K562 (cell line): Measurements from ENCODE around the gene CXCL9. TPM values are rescaled to one million over a fixed set of nuclear protein-coding genes. Genes with fewer than 3 reads are reported as not detected.

Source experiments
- ATAC-seq: fragments of 200-7000 bp; cut with Tn5 transposase; 3 replicates; pipeline ENCODE4 v1.9.1; 2020; ENCODE audit warnings: moderate library complexity
- BruUV-seq: library from RNA; stranded (reverse); fragments of 400-500 nt; replicated peaks from 2 replicates; lab custom pipeline; 2021; lab: Mats Ljungman, UMichigan
- CTCF ChIA-PET: fragments of 300-600 bp; formaldehyde crosslinking; extraction: SDS; loops from one replicate; lab custom pipeline; 2021; ENCODE audit warnings: low intra/inter-chr PET ratio; lab: Yijun Ruan, JAX
- POLR2A ChIA-PET: fragments of 300-600, 350-650 bp; sonication (Branson Sonifier 250); formaldehyde crosslinking; extraction: SDS; loops from one replicate; lab custom pipeline; 2021; ENCODE audit warnings: antibody characterized with exemption, inconsistent platforms; lab: Yijun Ruan, JAX
- DNase-seq, 4 experiments: peaks; one replicate each; pipeline versions ENCODE4 v3.0.0 to v3.0.0-alpha.2; 2011 to 2018; ENCODE audit warnings: low spot score in 3 of 4, mixed read lengths in 3 of 4; ENCODE audit errors: extremely low read depth in 1 of 4
- FAIRE-seq: peaks from 2 replicates; lab custom pipeline; 2011; peaks lifted over from hg19 to GRCh38; lab: Jason Lieb, UNC
- H2AFZ ChIP-seq: 2 replicates; pipeline ENCODE4 v1.6.0; 2011; ENCODE audit warnings: low read depth, low read length, control low read depth, inconsistent platforms
- H3K27ac ChIP-seq: fragments of 200-600 bp; 3 replicates; pipeline ENCODE4 v1.8.0; 2011; ENCODE audit warnings: low read depth, mild to moderate bottlenecking, control low read depth, inconsistent platforms, low read length, moderate library complexity, mixed read lengths; ENCODE audit errors: extremely low read depth
- H3K27me3 ChIP-seq, 2 experiments: fragments of 300-600 bp in 1 of 2; 2 replicates in 1 of 2; 3 replicates in 1 of 2; pipeline versions ENCODE4 v1.6.0 to v1.8.0; 2011; ENCODE audit warnings: inconsistent platforms in 2 of 2, low read length in 2 of 2, mild to moderate bottlenecking in 1 of 2, mixed read lengths in 1 of 2, moderate library complexity in 1 of 2; ENCODE audit not compliant: control insufficient read depth in 2 of 2, insufficient read depth in 2 of 2
- H3K36me3 ChIP-seq: fragments of 300-600 bp; 3 replicates; pipeline ENCODE4 v1.8.0; 2011; ENCODE audit warnings: mild to moderate bottlenecking, low read length, inconsistent platforms; ENCODE audit not compliant: control insufficient read depth, insufficient read depth
- H3K4me1 ChIP-seq, 2 experiments: fragments of 200-600 bp in 1 of 2; replicated peaks in 1 of 2; 2 replicates in 1 of 2; 3 replicates in 1 of 2; pipeline versions ENCODE4 v1.5.1 to v1.8.0; 2011; ENCODE audit warnings: inconsistent platforms in 2 of 2, low read length in 2 of 2, mild to moderate bottlenecking in 1 of 2, mixed read lengths in 1 of 2, moderate library complexity in 1 of 2; ENCODE audit not compliant: control insufficient read depth in 2 of 2, insufficient read depth in 2 of 2
- H3K4me2 ChIP-seq: 2 replicates; pipeline ENCODE4 v1.6.1; 2011; ENCODE audit warnings: low read length, control low read depth, inconsistent platforms, mixed read lengths; ENCODE audit not compliant: insufficient read depth
- H3K4me3 ChIP-seq: fragments of 200-600 bp; sonication (generic), shearing (Covaris generic); 2 replicates; pipeline ENCODE4 v1.5.1; 2016; ENCODE audit warnings: control low read depth, inconsistent platforms
- H3K79me2 ChIP-seq: fragments of 200-600 bp; 3 replicates; pipeline ENCODE4 v1.8.0; 2011; ENCODE audit warnings: low read length, inconsistent platforms; ENCODE audit not compliant: control insufficient read depth, insufficient read depth
- H3K9ac ChIP-seq, 2 experiments: 2 replicates each; pipeline versions ENCODE4 v1.6.0 to v1.6.1; 2011; ENCODE audit warnings: low read depth in 2 of 2, low read length in 2 of 2, control low read depth in 1 of 2, inconsistent platforms in 1 of 2, mild to moderate bottlenecking in 1 of 2, mixed read lengths in 1 of 2; ENCODE audit not compliant: insufficient read depth in 1 of 2
- H3K9me1 ChIP-seq: one replicate; pipeline ENCODE4 v1.6.0; 2011; ENCODE audit warnings: inconsistent platforms, mild to moderate bottlenecking, low read length, moderate library complexity; ENCODE audit not compliant: control insufficient read depth, insufficient read depth
- H3K9me3 ChIP-seq: replicated peaks from 2 replicates; pipeline ENCODE4 v1.5.1; 2011; ENCODE audit warnings: low read depth, low read length, inconsistent platforms; ENCODE audit not compliant: control insufficient read depth, insufficient read depth
- H4K20me1 ChIP-seq: replicated peaks from 2 replicates; pipeline ENCODE4 v1.6.1; 2011; ENCODE audit warnings: low read length, inconsistent platforms, mixed read lengths; ENCODE audit not compliant: control insufficient read depth, insufficient read depth
- BCLAF1 ChIP-seq, 2 experiments: fragments of 450-650 bp in 1 of 2; IDR thresholded peaks; 2 replicates each; pipeline ENCODE4 v1.6.1; 2011 to 2017; ENCODE audit warnings: low read depth in 2 of 2, antibody characterized with exemption in 1 of 2, borderline replicate concordance in 1 of 2, low read length in 1 of 2, mild to moderate bottlenecking in 1 of 2, mixed read lengths in 1 of 2; ENCODE audit not compliant: control insufficient read depth in 1 of 2
- EGR1 ChIP-seq: fragments of 450-650 bp; conservative IDR thresholded peaks from 2 replicates; pipeline ENCODE4 v1.6.1; 2017; ENCODE audit warnings: mild to moderate bottlenecking
- HDAC3 ChIP-seq: fragments of 450-650 bp; IDR thresholded peaks from 2 replicates; pipeline ENCODE4 v1.6.1; 2018; ENCODE audit warnings: borderline replicate concordance, mild to moderate bottlenecking, moderate library complexity; ENCODE audit not compliant: partially characterized antibody
- PHB ChIP-seq: fragments of 250-450 bp; sonication (Bioruptor Pico); IDR thresholded peaks from 2 replicates; pipeline ENCODE4 v1.5.0; 2021
- PHF8 ChIP-seq: fragments of 200-600 bp; sonication (generic); IDR thresholded peaks from 2 replicates; pipeline ENCODE4 v1.6.1; 2012; ENCODE audit warnings: mixed run types, mild to moderate bottlenecking, inconsistent platforms, low read length, moderate library complexity, borderline replicate concordance
- POLR3A ChIP-seq: IDR thresholded peaks from 2 replicates; pipeline ENCODE4 v1.6.1; 2011; ENCODE audit warnings: borderline replicate concordance, mild to moderate bottlenecking, moderate library complexity; ENCODE audit not compliant: insufficient read length, insufficient read depth; ENCODE audit errors: extremely low read depth
- SIRT6 ChIP-seq: IDR thresholded peaks from one replicate; pipeline ENCODE4 v1.6.1; 2012; ENCODE audit warnings: low read depth, mild to moderate bottlenecking, control low read depth, inconsistent platforms, low read length, moderate library complexity
- SRSF1 ChIP-seq: fragments of 200-400 bp; formaldehyde crosslinking; IDR thresholded peaks from 2 replicates; pipeline ENCODE4 v1.6.1; 2017; ENCODE audit warnings: mild to moderate bottlenecking, low read depth, low read length, moderate library complexity
- SUPT5H ChIP-seq: fragments of 450-650 bp; IDR thresholded peaks from 2 replicates; pipeline ENCODE4 v1.6.1; 2016
- TFE3 ChIP-seq: fragments of 450-650 bp; formaldehyde crosslinking; IDR thresholded peaks from 2 replicates; pipeline ENCODE4 v1.4.0; 2020; ENCODE audit warnings: mild to moderate bottlenecking, mixed read lengths
- ZBTB49 ChIP-seq: sonication (generic); formaldehyde crosslinking; IDR thresholded peaks from 2 replicates; pipeline ENCODE4 v1.8.0; 2022; ENCODE audit warnings: missing genetic modification reagents, mild to moderate bottlenecking, borderline replicate concordance
- ZNF133 ChIP-seq: fragments of 250-450 bp; sonication (Bioruptor Pico); IDR thresholded peaks from 2 replicates; pipeline ENCODE4 v1.4.0; 2020; ENCODE audit warnings: mild to moderate bottlenecking
- ZNF280B ChIP-seq: fragments of 250-450 bp; sonication (Bioruptor Pico); IDR thresholded peaks from 2 replicates; pipeline ENCODE4 v1.5.1; 2021; ENCODE audit warnings: mild to moderate bottlenecking
- ZZZ3 ChIP-seq: fragments of 450-650 bp; IDR thresholded peaks from 2 replicates; pipeline ENCODE4 v1.6.1; 2016; ENCODE audit warnings: antibody characterized with exemption, mild to moderate bottlenecking, moderate library complexity
- WGBS: fragments of 100-300 bp; shearing (Covaris generic); methylation state at CpG from one replicate; pipeline ENCODE4 v1.1.6; 2016; ENCODE audit warnings: low coverage, mixed read lengths; ENCODE audit not compliant: insufficient coverage; ENCODE audit errors: missing lambda C conversion rate; 5-methylcytosine and 5-hydroxymethylcytosine counted together
- in situ Hi-C: fragments of 300-500 bp; cut with MboI; formaldehyde crosslinking; loops from 4 replicates; pipeline ENCODE4 v1.15.0; 2018; ENCODE audit warnings: inconsistent platforms, mixed read lengths
- intact Hi-C: fragments of 100-400 bp; cut with micrococcal nuclease; formaldehyde crosslinking; loops from 2 replicates; pipeline ENCODE4 v1.14.2; 2022
- polyA plus RNA-seq, 8 experiments: library from polyadenylated mRNA; depleted of rRNA in 4 of 8; stranded (reverse) in 5 of 8; unstranded in 3 of 8; fragments of >200 nt; fragmentation: Nextera tagmentation in 2 of 8; fragmentation: Illumina TruSeq in 1 of 8; extraction: Ambion mirVana in 2 of 8; extraction: Trizol in 1 of 8; gene quantifications; 2 replicates each; pipeline versions ENCODE4 v1.2.1 to v1.2.3, GENCODE V29; 2011 to 2014; ENCODE audit warnings: inconsistent platforms in 1 of 8, missing spikeins in 1 of 8
- total RNA-seq, 7 experiments: library from RNA; depleted of rRNA in 6 of 7; stranded (reverse); fragments of >200 nt in 6 of 7; fragmentation: Illumina TruSeq in 2 of 7; extraction: Trizol in 2 of 7; gene quantifications; 2 replicates each; pipeline versions ENCODE4 v1.2.1 to v1.2.3, GENCODE V29; 2011 to 2021; ENCODE audit warnings: low replicate concordance in 1 of 7

The CXCL9 gene
- total and polyA plus RNA-seq, 9 of the 15 experiments (the other 6 are each of a cell fraction or from before 2014, with no cell fraction given): not detected

- no peak for FAIRE-seq
- Histone ChIP-seq H3K9me1 (no peaks in the 10 kb centered on the region), H3K4me1 (peaks cover 0 to 5% of the 10 kb centered on the region in 2 experiments; a peak in 1 of 5 replicates), H3K27me3 (peaks cover 0 to 2% of the 10 kb centered on the region in 2 experiments; a peak in 1 of 5 replicates), H3K9ac (no peak overlapping the region), H3K9me3 (no peaks in the 10 kb centered on the region), H3K36me3 (no peaks in the 10 kb centered on the region), H2AFZ (no peak overlapping the region), H3K27ac (no peak overlapping the region), H3K4me2 (no peak overlapping the region), H4K20me1 (no peaks in the 10 kb centered on the region), H3K4me3 (no peak overlapping the region), H3K79me2 (no peaks in the 10 kb centered on the region)
- CTCF ChIA-PET: no interaction called here
- POLR2A ChIA-PET: interaction anchor here (0.5 to 0.7 kb wide), 2 partner anchors 45 to 150 kb away, joined by 3 read pairs; no protein-coding TSS in a partner anchor
- TF ChIP-seq HDAC3 (no peak), PHF8 (no peak), ZNF280B (CRISPR knock-in tag) (no peak), SIRT6 (no peak), TFE3 (CRISPR knock-in tag) (no peak), ZNF133 (CRISPR knock-in tag) (no peak), PHB (no peak), EGR1 (no peak), SRSF1 (no peak), POLR3A (no peak), BCLAF1 (IDR thresholded peaks at IDR 0.05; ENCODE audit: borderline replicate concordance in 1 of 2, control insufficient read depth in 1 of 2, low read depth in 2 of 2, low read length in 1 of 2) (no peak), ZZZ3 (no peak), ZBTB49 (no peak), SUPT5H (no peak)
- in situ Hi-C loops (no loop called here), intact Hi-C loops (no loop called here)
- WGBS: 23% methylated on average over 2 of the region's 2 CpGs
- DNase-seq: no peak
- no TSS peak for BruUV-seq
- no peak for ATAC-seq
These were observed 47.7 kb upstream of the CXCL9 start for GRCh38 chr4:76055016-76055415.
